ENCODE results near the gene SARDH. TPM values are rescaled to one million over a fixed set of nuclear protein-coding genes. Genes with fewer than 3 reads are reported as not detected.
"Not testable (repeated sequence)": the region's sequence is repeated elsewhere in the genome, so short reads cannot be mapped to it uniquely, and the experiment has no call there.

The SARDH gene
- total and polyA plus RNA-seq, 2 donors from 2014 or later, result 4.6 to 12.0 TPM

- Histone ChIP-seq H3K9ac (ENCODE audit: low read length in 3 of 3) (no peak overlapping the region), H3K27me3 (ENCODE audit: control insufficient read depth, insufficient read depth, low read length) (no peaks in the 10 kb centered on the region), H3K27ac (ENCODE audit: low read depth in 2 of 2, low read length in 2 of 2) (no peak overlapping the region), H3K36me3 (ENCODE audit: control insufficient read depth in 2 of 3, insufficient read depth in 3 of 3, low read length in 3 of 3) (no peaks in the 10 kb centered on the region), H3K4me3 (ENCODE audit: low read length in 3 of 3) (no peak overlapping the region), H3K9me3 (ENCODE audit: control insufficient read depth in 2 of 3, insufficient read depth in 1 of 3, low read length in 3 of 3) (no peaks in the 10 kb centered on the region), H3K4me1 (ENCODE audit: control insufficient read depth in 2 of 3, insufficient read depth in 2 of 3, low read depth in 1 of 3, low read length in 3 of 3) (peaks cover 0 to 2% (median 0%) of the 10 kb centered on the region in 3 donors)
- TF ChIP-seq CTCF (IDR thresholded peaks at IDR 0.05; ENCODE audit: borderline replicate concordance, extremely low read depth, insufficient read depth), result no peak
- DNase-seq (no peak), FAIRE-seq (no peak)
- intact Hi-C loops (cut with DNase I), result no loop called here
These were observed 108.7 kb downstream of the SARDH start for GRCh38 chr9:133629221-133630110.

- TF ChIP-seq CTCF (IDR thresholded peaks at IDR 0.05; ENCODE audit: borderline replicate concordance, extremely low read depth, insufficient read depth), result no peak
- H3K4me1 ChIP-seq (ENCODE audit: control insufficient read depth in 2 of 3, insufficient read depth in 2 of 3, low read depth in 1 of 3, low read length in 3 of 3), result no peaks in the 10 kb centered on the region
These were observed 109.4 kb downstream of the SARDH start for GRCh38 chr9:133628766-133629165.

GRCh38 chr9:133627341-133627740, 110.8 kb downstream of the SARDH start:
- Histone ChIP-seq H3K36me3 (ENCODE audit: control insufficient read depth in 2 of 3, insufficient read depth in 3 of 3, low read length in 3 of 3) (no peaks in the 10 kb centered on the region), H3K9ac (ENCODE audit: low read length in 3 of 3) (no peak overlapping the region), H3K9me3 (ENCODE audit: control insufficient read depth in 2 of 3, insufficient read depth in 1 of 3, low read length in 3 of 3) (no peaks in the 10 kb centered on the region), H3K27ac (ENCODE audit: low read depth in 2 of 2, low read length in 2 of 2) (no peak overlapping the region), H3K4me3 (ENCODE audit: low read length in 3 of 3) (no peak overlapping the region), H3K27me3 (ENCODE audit: control insufficient read depth, insufficient read depth, low read length) (no peaks in the 10 kb centered on the region), H3K4me1 (ENCODE audit: control insufficient read depth in 2 of 3, insufficient read depth in 2 of 3, low read depth in 1 of 3, low read length in 3 of 3) (no peaks in the 10 kb centered on the region)
- DNase-seq (no peak), FAIRE-seq (no peak)
- intact Hi-C loops (cut with DNase I), result no loop called here
- no peak for TF ChIP-seq CTCF (IDR thresholded peaks at IDR 0.05; ENCODE audit: borderline replicate concordance, extremely low read depth, insufficient read depth)

More at GRCh38 chr9:133628766-133629165, 109.4 kb downstream of the SARDH start:
- H3K27ac ChIP-seq (ENCODE audit: low read depth in 2 of 2, low read length in 2 of 2), result no peak overlapping the region
- no peak for DNase-seq
- no peak overlapping the region for H3K4me3 ChIP-seq (ENCODE audit: low read length in 3 of 3)
- H3K27me3 ChIP-seq (ENCODE audit: control insufficient read depth, insufficient read depth, low read length), result no peaks in the 10 kb centered on the region
- no peaks in the 10 kb centered on the region for H3K9me3 ChIP-seq (ENCODE audit: control insufficient read depth in 2 of 3, insufficient read depth in 1 of 3, low read length in 3 of 3)
- no peak overlapping the region for H3K9ac ChIP-seq (ENCODE audit: low read length in 3 of 3)
- intact Hi-C loops (cut with DNase I), result no loop called here
- H3K36me3 ChIP-seq (ENCODE audit: control insufficient read depth in 2 of 3, insufficient read depth in 3 of 3, low read length in 3 of 3), result no peaks in the 10 kb centered on the region
- no peak for FAIRE-seq

- FAIRE-seq; H3K4me1 ChIP-seq (ENCODE audit: control insufficient read depth in 2 of 3, insufficient read depth in 2 of 3, low read depth in 1 of 3, low read length in 3 of 3); H3K9me3 ChIP-seq (ENCODE audit: control insufficient read depth in 2 of 3, insufficient read depth in 1 of 3, low read length in 3 of 3); H3K27me3 ChIP-seq (ENCODE audit: control insufficient read depth, insufficient read depth, low read length); H3K27ac ChIP-seq (ENCODE audit: low read depth in 2 of 2, low read length in 2 of 2); H3K4me3 ChIP-seq (ENCODE audit: low read length in 3 of 3); H3K36me3 ChIP-seq (ENCODE audit: control insufficient read depth in 2 of 3, insufficient read depth in 3 of 3, low read length in 3 of 3); intact Hi-C loops (cut with DNase I); H3K9ac ChIP-seq (ENCODE audit: low read length in 3 of 3); DNase-seq: not testable (repeated sequence)
These were observed 112.1 kb downstream of the SARDH start for GRCh38 chr9:133626008-133626407.

Data from kidney (tissue), 14 donors.